ENCODE results near the gene SLC22A15.

- TF ChIP-seq POLR2AphosphoS5 (IDR thresholded peaks at IDR 0.05; ENCODE audit: insufficient read depth in 1 of 2, low read depth in 1 of 2) (no peak), CTCF (IDR thresholded peaks at IDR 0.05) (no peak)
These were observed 99.3 kb downstream of the SLC22A15 start for GRCh38 chr1:116075575-116075974.
